Stimulated activated memory B cell treated with anti-CD40 and anti-IgM and Interleukin-4, amounts not matched to agents 10 μg/mL and 1 μg/mL and 100 μg/mL, for 72 hours (primary cell): ENCODE results near the gene NEDD8.

Experiments
- ATAC-seq: fragments of 150-1000 bp; cut with Tn5 transposase; 2 replicates; pipeline ENCODE4 v1.10.0; 2021
- H3K27ac Mint-ChIP-seq: one replicate; pipeline ENCODE4 v1.8.0; 2022; ENCODE audit warnings: mild to moderate bottlenecking, mixed read lengths
- H3K27me3 Mint-ChIP-seq: one replicate; pipeline ENCODE4 v1.8.0; 2022; ENCODE audit warnings: mixed read lengths
- H3K36me3 Mint-ChIP-seq: one replicate; pipeline ENCODE4 v1.8.0; 2022; ENCODE audit warnings: mixed read lengths
- H3K4me1 Mint-ChIP-seq: one replicate; pipeline ENCODE4 v1.8.0; 2022; ENCODE audit warnings: mixed read lengths
- H3K4me3 Mint-ChIP-seq: one replicate; pipeline ENCODE4 v1.8.0; 2022; ENCODE audit warnings: mild to moderate bottlenecking, moderate library complexity, mixed read lengths
- H3K9me3 Mint-ChIP-seq: one replicate; pipeline ENCODE4 v1.8.0; 2022; ENCODE audit warnings: mixed read lengths

NEDD8 gene

GRCh38 chr14:24178399-24179178, 53.6 kb downstream of the NEDD8 start:
- H3K4me1 Mint-ChIP-seq, result peaks cover 14% of the 10 kb centered on the region
- peak overlapping the region; percentile 38 for H3K27ac Mint-ChIP-seq
- H3K36me3 Mint-ChIP-seq, result peaks cover 68% of the 10 kb centered on the region
- ATAC-seq, result no peak
- H3K27me3 Mint-ChIP-seq, result no peaks in the 10 kb centered on the region
- H3K4me3 Mint-ChIP-seq, result no peak overlapping the region
- no peaks in the 10 kb centered on the region for H3K9me3 Mint-ChIP-seq

- no peak overlapping the region for H3K4me3 Mint-ChIP-seq
- no peak for ATAC-seq
- no peaks in the 10 kb centered on the region for H3K9me3 Mint-ChIP-seq
- no peak overlapping the region for H3K27ac Mint-ChIP-seq
- no peaks in the 10 kb centered on the region for H3K27me3 Mint-ChIP-seq
- peaks cover 61% of the 10 kb centered on the region for H3K36me3 Mint-ChIP-seq
- H3K4me1 Mint-ChIP-seq, result peaks cover 14% of the 10 kb centered on the region
Measured at GRCh38 chr14:24177891-24178290, 54.3 kb downstream of the NEDD8 start.

GRCh38 chr14:24177041-24177825, 54.9 kb downstream of the NEDD8 start:
- H3K4me1 Mint-ChIP-seq, result peaks cover 17% of the 10 kb centered on the region
- no peak overlapping the region for H3K4me3 Mint-ChIP-seq
- ATAC-seq, result no peak
- H3K9me3 Mint-ChIP-seq, result no peaks in the 10 kb centered on the region
- H3K36me3 Mint-ChIP-seq, result peaks cover 55% of the 10 kb centered on the region
- no peaks in the 10 kb centered on the region for H3K27me3 Mint-ChIP-seq
- no peak overlapping the region for H3K27ac Mint-ChIP-seq

- ATAC-seq, result no peak
- no peaks in the 10 kb centered on the region for H3K27me3 Mint-ChIP-seq
- H3K27ac Mint-ChIP-seq, result no peak overlapping the region
- peaks cover 50% of the 10 kb centered on the region for H3K36me3 Mint-ChIP-seq
- H3K4me1 Mint-ChIP-seq, result peaks cover 24% of the 10 kb centered on the region
- H3K9me3 Mint-ChIP-seq, result no peaks in the 10 kb centered on the region
- H3K4me3 Mint-ChIP-seq, result no peak overlapping the region
Measured at GRCh38 chr14:24176599-24176998, 55.6 kb downstream of the NEDD8 start.

- no peak for ATAC-seq
- Mint-ChIP-seq H3K27me3 (no peaks in the 10 kb centered on the region), H3K27ac (peak overlapping the region; percentile 91), H3K4me3 (peak overlapping the region; percentile 55), H3K4me1 (peaks cover 14% of the 10 kb centered on the region), H3K36me3 (peaks cover 40% of the 10 kb centered on the region), H3K9me3 (no peaks in the 10 kb centered on the region)
Measured at GRCh38 chr14:24172871-24173281, 59.3 kb downstream of the NEDD8 start.

- no peaks in the 10 kb centered on the region for H3K9me3 Mint-ChIP-seq
- H3K4me1 Mint-ChIP-seq, result peaks cover 14% of the 10 kb centered on the region
- H3K27ac Mint-ChIP-seq, result peak overlapping the region; percentile 91
- ATAC-seq, result no peak
- H3K27me3 Mint-ChIP-seq, result no peaks in the 10 kb centered on the region
- peaks cover 40% of the 10 kb centered on the region for H3K36me3 Mint-ChIP-seq
- peak overlapping the region; percentile 90 for H3K4me3 Mint-ChIP-seq
Measured at GRCh38 chr14:24172261-24172860, 59.8 kb downstream of the NEDD8 start.

- Mint-ChIP-seq H3K4me1 (peaks cover 14% of the 10 kb centered on the region), H3K9me3 (no peaks in the 10 kb centered on the region), H3K27ac (peak within 1 kb of the TSS; percentile 91), H3K27me3 (no peaks in the 10 kb centered on the region), H3K36me3 (peaks cover 42% of the 10 kb centered on the region), H3K4me3 (peak within 1 kb of the TSS; percentile 90)
- peak; percentile 93 for ATAC-seq
Measured at GRCh38 chr14:24171422-24172260, 60.5 kb downstream of the NEDD8 start, which contains the start of gene REC8. Gene REC8, plus strand, starts transcription at chr14:24172080. Its CDS starts 473 bp downstream, at chr14:24172553.

- no peaks in the 10 kb centered on the region for H3K27me3 Mint-ChIP-seq
- no peaks in the 10 kb centered on the region for H3K9me3 Mint-ChIP-seq
- no peak for ATAC-seq
- H3K4me1 Mint-ChIP-seq, result peaks cover 46% of the 10 kb centered on the region
- H3K36me3 Mint-ChIP-seq, result peaks cover 71% of the 10 kb centered on the region
- H3K27ac Mint-ChIP-seq, result no peak overlapping the region
- H3K4me3 Mint-ChIP-seq, result no peak overlapping the region
Measured at GRCh38 chr14:24167469-24168114, 64.6 kb downstream of the NEDD8 start.
